Hepatocyte (in vitro differentiated cells): ENCODE results near the gene PEMT. TPM values are rescaled to one million over a fixed set of nuclear protein-coding genes. Genes with fewer than 3 reads are reported as not detected.

Source experiments
- DNase-seq: peaks from one replicate; pipeline ENCODE4 v3.0.0-alpha.2; 2016; ENCODE audit warnings: low spot score
- H2AFZ ChIP-seq: fragments of 200-600 bp; sonication (generic); 2 replicates; pipeline ENCODE4 v1.6.0; 2016; ENCODE audit warnings: antibody characterized with exemption, mild to moderate bottlenecking
- H3K27ac ChIP-seq: fragments of 200-600 bp; sonication (generic); 2 replicates; pipeline ENCODE4 v1.5.1; 2016; ENCODE audit warnings: mild to moderate bottlenecking
- H3K27me3 ChIP-seq: fragments of 200-600 bp; sonication (generic); 2 replicates; pipeline ENCODE4 v1.6.1; 2016
- H3K36me3 ChIP-seq: fragments of 200-600 bp; sonication (generic); replicated peaks from 2 replicates; pipeline ENCODE4 v1.5.1; 2016; ENCODE audit warnings: low read depth; ENCODE audit not compliant: insufficient read depth
- H3K4me1 ChIP-seq: fragments of 200-600 bp; sonication (generic); 2 replicates; pipeline ENCODE4 v1.5.1; 2016; ENCODE audit warnings: mild to moderate bottlenecking, moderate library complexity; ENCODE audit not compliant: insufficient read depth
- H3K4me2 ChIP-seq: fragments of 200-600 bp; sonication (generic); 2 replicates; pipeline ENCODE4 v1.6.0; 2016
- H3K4me3 ChIP-seq: fragments of 200-600 bp; sonication (generic); 2 replicates; pipeline ENCODE4 v1.5.1; 2016; ENCODE audit warnings: mild to moderate bottlenecking
- H3K79me2 ChIP-seq: fragments of 200-600 bp; sonication (generic); 2 replicates; pipeline ENCODE4 v1.6.0; 2017; ENCODE audit warnings: mild to moderate bottlenecking
- H3K9me2 ChIP-seq: fragments of 200-600 bp; sonication (generic); replicated peaks from 2 replicates; pipeline ENCODE4 v1.6.0; 2017; ENCODE audit warnings: mild to moderate bottlenecking; ENCODE audit not compliant: insufficient read depth
- H3K9me3 ChIP-seq: fragments of 200-600 bp; sonication (generic); 2 replicates; pipeline ENCODE4 v1.5.1; 2016; ENCODE audit warnings: low read depth, mild to moderate bottlenecking
- H4K20me1 ChIP-seq: fragments of 200-600 bp; sonication (generic); 2 replicates; pipeline ENCODE4 v1.6.0; 2016; ENCODE audit warnings: mild to moderate bottlenecking; ENCODE audit not compliant: insufficient read depth, poor library complexity, severe bottlenecking
- EZH2 ChIP-seq: fragments of 200-600 bp; sonication (generic); IDR thresholded peaks from 2 replicates; pipeline ENCODE4 v1.6.1; 2016; ENCODE audit warnings: antibody characterized with exemption, mild to moderate bottlenecking, borderline replicate concordance
- EZH2phosphoT487 ChIP-seq: fragments of 200-600 bp; sonication (generic); IDR thresholded peaks from one replicate; pipeline ENCODE4 v1.6.1; 2018; ENCODE audit warnings: antibody characterized with exemption, mild to moderate bottlenecking, low read depth, moderate library complexity; ENCODE audit not compliant: unreplicated experiment, severe bottlenecking
- WGBS: methylation state at CpG from one replicate; pipeline ENCODE4 v1.1.6; 2016; ENCODE audit warnings: low lambda C conversion rate; ENCODE audit errors: missing lambda C conversion rate; 5-methylcytosine and 5-hydroxymethylcytosine counted together
- polyA plus RNA-seq: library from polyadenylated mRNA; unstranded; fragments of >200 nt; fragmentation: Nextera tagmentation; extraction: Ambion mirVana; gene quantifications from 2 replicates; pipeline ENCODE4 v1.2.1, GENCODE V29; 2016
- total RNA-seq: library from RNA; depleted of rRNA; stranded (reverse); fragments of >200 nt; gene quantifications from 2 replicates; pipeline ENCODE4 v1.2.3, GENCODE V29; 2014
- TF ChIP-seq, protein P1 (sequence below): fragments of 200-600 bp; sonication (generic); IDR thresholded peaks from 2 replicates; pipeline ENCODE4 v1.5.1; 2016; ENCODE audit warnings: antibody characterized with exemption, mild to moderate bottlenecking; ENCODE audit not compliant: poor library complexity

Gene PEMT
- total and polyA plus RNA-seq, 2 experiments from 2014 or later, result 50.1 to 70.4 TPM

DNA sequence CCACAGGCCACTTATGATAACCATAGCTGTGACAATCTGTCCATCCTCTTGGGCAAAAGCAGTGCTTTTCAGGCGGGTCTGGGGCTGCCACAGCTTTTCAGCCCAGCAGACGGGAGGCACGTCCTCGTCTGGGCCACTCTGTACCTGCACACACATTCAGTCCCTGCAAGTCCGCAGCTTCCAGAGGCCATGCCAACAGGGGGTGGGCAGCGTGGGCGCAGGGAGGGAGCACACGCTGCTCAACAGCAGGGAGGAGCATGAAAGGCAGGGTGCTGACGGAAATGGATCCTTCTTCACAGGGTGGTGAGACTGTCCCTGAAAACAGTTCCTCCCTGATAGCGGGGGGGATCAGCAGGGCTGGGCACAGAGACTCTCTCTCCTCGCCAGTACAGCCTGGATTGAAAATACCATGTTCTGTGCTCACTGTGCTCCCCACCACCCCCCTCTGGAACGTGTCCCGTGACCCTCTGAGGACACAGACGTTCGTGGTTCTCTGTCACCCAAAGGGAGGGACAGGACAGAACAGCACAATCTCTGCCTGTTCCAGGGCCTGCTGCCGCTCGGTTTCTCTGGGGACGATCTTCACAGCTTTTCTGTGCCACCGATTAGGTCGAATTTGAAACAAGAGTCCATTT, 41.7 kb downstream of the PEMT start:
- Histone ChIP-seq H3K4me2 (no peak overlapping the region), H3K79me2 (no peaks in the 10 kb centered on the region), H3K27me3 (no peaks in the 10 kb centered on the region), H3K9me3 (no peaks in the 10 kb centered on the region), H3K9me2 (no peaks in the 10 kb centered on the region), H3K36me3 (no peaks in the 10 kb centered on the region), H3K27ac (no peak overlapping the region), H2AFZ (no peak overlapping the region), H3K4me3 (no peak overlapping the region), H3K4me1 (peaks cover 26% of the 10 kb centered on the region), H4K20me1 (no peaks in the 10 kb centered on the region)
- TF ChIP-seq EZH2 (no peak), EZH2phosphoT487 (no peak)
- TF ChIP-seq, protein P1, sequence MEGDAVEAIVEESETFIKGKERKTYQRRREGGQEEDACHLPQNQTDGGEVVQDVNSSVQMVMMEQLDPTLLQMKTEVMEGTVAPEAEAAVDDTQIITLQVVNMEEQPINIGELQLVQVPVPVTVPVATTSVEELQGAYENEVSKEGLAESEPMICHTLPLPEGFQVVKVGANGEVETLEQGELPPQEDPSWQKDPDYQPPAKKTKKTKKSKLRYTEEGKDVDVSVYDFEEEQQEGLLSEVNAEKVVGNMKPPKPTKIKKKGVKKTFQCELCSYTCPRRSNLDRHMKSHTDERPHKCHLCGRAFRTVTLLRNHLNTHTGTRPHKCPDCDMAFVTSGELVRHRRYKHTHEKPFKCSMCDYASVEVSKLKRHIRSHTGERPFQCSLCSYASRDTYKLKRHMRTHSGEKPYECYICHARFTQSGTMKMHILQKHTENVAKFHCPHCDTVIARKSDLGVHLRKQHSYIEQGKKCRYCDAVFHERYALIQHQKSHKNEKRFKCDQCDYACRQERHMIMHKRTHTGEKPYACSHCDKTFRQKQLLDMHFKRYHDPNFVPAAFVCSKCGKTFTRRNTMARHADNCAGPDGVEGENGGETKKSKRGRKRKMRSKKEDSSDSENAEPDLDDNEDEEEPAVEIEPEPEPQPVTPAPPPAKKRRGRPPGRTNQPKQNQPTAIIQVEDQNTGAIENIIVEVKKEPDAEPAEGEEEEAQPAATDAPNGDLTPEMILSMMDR, result no peak
- WGBS, result 97% methylated on average over 20 of the region's 20 CpGs
- DNase-seq, result no peak

DNA sequence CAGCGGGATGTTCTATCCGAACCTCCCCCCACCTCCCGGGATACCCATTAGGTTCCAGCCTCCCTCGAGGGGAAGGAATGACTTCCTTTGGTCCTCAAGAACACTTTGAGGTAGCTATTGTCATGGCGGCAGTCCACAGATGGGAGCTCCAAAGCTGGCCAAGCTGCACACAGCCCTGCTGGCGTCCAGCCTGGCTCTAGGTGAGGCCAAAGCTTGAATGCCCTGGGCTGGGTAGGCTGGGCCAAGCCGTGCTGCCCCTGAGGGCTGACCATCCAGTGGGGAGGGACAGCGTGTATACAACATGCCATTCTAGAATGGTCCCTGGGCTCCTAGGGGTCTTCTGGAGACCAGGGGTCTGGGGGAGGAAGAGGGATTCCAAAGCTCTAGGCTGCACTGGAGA, 43.5 kb downstream of the PEMT start:
- no peak overlapping the region for H3K4me3 ChIP-seq
- H3K9me3 ChIP-seq, result no peaks in the 10 kb centered on the region
- DNase-seq, result no peak
- no peaks in the 10 kb centered on the region for H3K36me3 ChIP-seq
- H3K27me3 ChIP-seq, result no peaks in the 10 kb centered on the region
- no peaks in the 10 kb centered on the region for H3K79me2 ChIP-seq
- H2AFZ ChIP-seq, result no peak overlapping the region
- peak overlapping the region; percentile 20 for H3K4me2 ChIP-seq
- H3K4me1 ChIP-seq, result peaks cover 26% of the 10 kb centered on the region
- H4K20me1 ChIP-seq, result no peaks in the 10 kb centered on the region
- peak overlapping the region; percentile 61 for H3K27ac ChIP-seq
- no peak for TF ChIP-seq EZH2
- TF ChIP-seq, protein P1, result no peak
- no peak for TF ChIP-seq EZH2phosphoT487
- H3K9me2 ChIP-seq, result no peaks in the 10 kb centered on the region
- WGBS, result 84% methylated on average over 8 of the region's 8 CpGs

DNA sequence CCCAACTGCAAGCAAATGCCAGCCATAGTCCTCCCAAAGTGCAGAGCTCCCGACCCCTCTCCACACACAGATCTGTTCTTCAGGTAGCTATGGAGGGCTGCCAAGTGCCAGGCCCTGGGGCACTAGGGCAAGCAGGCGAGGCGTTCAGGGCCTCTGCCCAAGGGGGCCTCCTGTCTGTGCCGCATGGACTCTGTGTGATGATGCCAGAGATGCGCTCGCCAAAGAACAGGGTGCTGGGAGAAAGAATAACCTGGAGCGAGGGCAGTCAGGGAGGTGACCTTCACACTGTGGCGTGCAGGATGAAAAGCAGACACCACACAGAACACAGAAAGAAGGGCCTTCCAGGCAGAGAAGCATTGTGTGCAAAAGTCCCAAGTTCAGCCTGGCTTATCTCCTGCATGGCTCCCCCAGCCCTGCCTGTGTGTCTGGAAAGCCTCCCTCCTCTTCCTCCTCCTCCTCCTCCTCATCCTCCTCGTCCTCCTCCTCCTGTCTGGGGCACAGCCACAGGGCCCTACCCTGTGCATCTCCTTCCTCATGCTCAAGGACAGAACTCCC, 44.2 kb downstream of the PEMT start:
- H3K9me3 ChIP-seq, result no peaks in the 10 kb centered on the region
- H4K20me1 ChIP-seq, result no peaks in the 10 kb centered on the region
- TF ChIP-seq, protein P1, result no peak
- TF ChIP-seq EZH2 (no peak), EZH2phosphoT487 (no peak)

More for the DNA sequence above, 44.2 kb downstream of the PEMT start:
- Histone ChIP-seq H3K27me3 (no peaks in the 10 kb centered on the region), H3K9me2 (no peaks in the 10 kb centered on the region), H2AFZ (no peak overlapping the region), H3K4me1 (peaks cover 26% of the 10 kb centered on the region), H3K79me2 (no peaks in the 10 kb centered on the region), H3K4me3 (no peak overlapping the region), H3K36me3 (no peaks in the 10 kb centered on the region), H3K4me2 (peak overlapping the region; percentile 20), H3K27ac (peak overlapping the region; percentile 61)
- WGBS, result 58% methylated on average over 9 of the region's 9 CpGs
- no peak for DNase-seq
